Stimulated activated memory B cell treated with anti-CD40 and anti-IgM and Interleukin-4, amounts not matched to agents 10 μg/mL and 1 μg/mL and 100 μg/mL, for 72 hours (primary cell): Measurements from ENCODE around the gene ZNF563.
"Not testable (repeated sequence)": the region's sequence is repeated elsewhere in the genome, so short reads cannot be mapped to it uniquely, and the experiment has no call there.

Experiments used
- ATAC-seq: fragments of 150-1000 bp; cut with Tn5 transposase; 2 replicates; pipeline ENCODE4 v1.10.0; 2021
- H3K27ac Mint-ChIP-seq: one replicate; pipeline ENCODE4 v1.8.0; 2022; ENCODE audit warnings: mild to moderate bottlenecking, mixed read lengths
- H3K27me3 Mint-ChIP-seq: one replicate; pipeline ENCODE4 v1.8.0; 2022; ENCODE audit warnings: mixed read lengths
- H3K36me3 Mint-ChIP-seq: one replicate; pipeline ENCODE4 v1.8.0; 2022; ENCODE audit warnings: mixed read lengths
- H3K4me1 Mint-ChIP-seq: one replicate; pipeline ENCODE4 v1.8.0; 2022; ENCODE audit warnings: mixed read lengths
- H3K4me3 Mint-ChIP-seq: one replicate; pipeline ENCODE4 v1.8.0; 2022; ENCODE audit warnings: mild to moderate bottlenecking, moderate library complexity, mixed read lengths
- H3K9me3 Mint-ChIP-seq: one replicate; pipeline ENCODE4 v1.8.0; 2022; ENCODE audit warnings: mixed read lengths

The ZNF563 gene

GRCh38 chr19:12333162-12334159, at the start of gene ZNF563:
Gene ZNF563 (minus strand): TSS chr19:12333633. CDS start chr19:12333482, 151 bp downstream.
- Mint-ChIP-seq H3K4me1 (peaks cover 40% of the 10 kb centered on the region), H3K9me3 (no peaks in the 10 kb centered on the region), H3K36me3 (no peaks in the 10 kb centered on the region), H3K4me3 (peak within 1 kb of the TSS; percentile 98), H3K27me3 (no peaks in the 10 kb centered on the region), H3K27ac (peak within 1 kb of the TSS; percentile 97)
- ATAC-seq, result peak; percentile 97

- H3K9me3 Mint-ChIP-seq, result peaks cover 24% of the 10 kb centered on the region
- H3K27me3 Mint-ChIP-seq, result no peaks in the 10 kb centered on the region
- no peaks in the 10 kb centered on the region for H3K4me1 Mint-ChIP-seq
- H3K4me3 Mint-ChIP-seq, result no peak overlapping the region
- no peak overlapping the region for H3K27ac Mint-ChIP-seq
- peaks cover 70% of the 10 kb centered on the region for H3K36me3 Mint-ChIP-seq
- ATAC-seq, result no peak
Measured at GRCh38 chr19:12380444-12380737, 47.0 kb upstream of the ZNF563 start.

GRCh38 chr19:12379732-12380443, 46.5 kb upstream of the ZNF563 start:
- Mint-ChIP-seq H3K27me3 (no peaks in the 10 kb centered on the region), H3K27ac (no peak overlapping the region), H3K36me3 (peaks cover 69% of the 10 kb centered on the region)

GRCh38 chr19:12374026-12374425, 40.6 kb upstream of the ZNF563 start:
- Mint-ChIP-seq H3K4me1 (no peaks in the 10 kb centered on the region), H3K27ac (no peak overlapping the region), H3K4me3 (no peak overlapping the region), H3K36me3 (peaks cover 24% of the 10 kb centered on the region), H3K27me3 (no peaks in the 10 kb centered on the region), H3K9me3 (peaks cover 11% of the 10 kb centered on the region)
- ATAC-seq, result no peak

More at GRCh38 chr19:12379732-12380443, 46.5 kb upstream of the ZNF563 start:
- no peak overlapping the region for H3K4me3 Mint-ChIP-seq
- ATAC-seq, result no peak
- peaks cover 24% of the 10 kb centered on the region for H3K9me3 Mint-ChIP-seq
- H3K4me1 Mint-ChIP-seq, result no peaks in the 10 kb centered on the region

GRCh38 chr19:12365236-12366162, 32.1 kb upstream of the ZNF563 start, which contains the start of gene ZNF442:
Gene ZNF442 (minus strand): TSS chr19:12365683. CDS start chr19:12363631, 2,052 bp downstream.
- peak within 1 kb of the TSS; percentile 98 for H3K27ac Mint-ChIP-seq
- peak; percentile 99 for ATAC-seq
- peaks cover 36% of the 10 kb centered on the region for H3K4me1 Mint-ChIP-seq
- H3K27me3 Mint-ChIP-seq, result no peaks in the 10 kb centered on the region
- no peaks in the 10 kb centered on the region for H3K9me3 Mint-ChIP-seq
- H3K4me3 Mint-ChIP-seq, result peak within 1 kb of the TSS; percentile 99
- no peaks in the 10 kb centered on the region for H3K36me3 Mint-ChIP-seq

DNA sequence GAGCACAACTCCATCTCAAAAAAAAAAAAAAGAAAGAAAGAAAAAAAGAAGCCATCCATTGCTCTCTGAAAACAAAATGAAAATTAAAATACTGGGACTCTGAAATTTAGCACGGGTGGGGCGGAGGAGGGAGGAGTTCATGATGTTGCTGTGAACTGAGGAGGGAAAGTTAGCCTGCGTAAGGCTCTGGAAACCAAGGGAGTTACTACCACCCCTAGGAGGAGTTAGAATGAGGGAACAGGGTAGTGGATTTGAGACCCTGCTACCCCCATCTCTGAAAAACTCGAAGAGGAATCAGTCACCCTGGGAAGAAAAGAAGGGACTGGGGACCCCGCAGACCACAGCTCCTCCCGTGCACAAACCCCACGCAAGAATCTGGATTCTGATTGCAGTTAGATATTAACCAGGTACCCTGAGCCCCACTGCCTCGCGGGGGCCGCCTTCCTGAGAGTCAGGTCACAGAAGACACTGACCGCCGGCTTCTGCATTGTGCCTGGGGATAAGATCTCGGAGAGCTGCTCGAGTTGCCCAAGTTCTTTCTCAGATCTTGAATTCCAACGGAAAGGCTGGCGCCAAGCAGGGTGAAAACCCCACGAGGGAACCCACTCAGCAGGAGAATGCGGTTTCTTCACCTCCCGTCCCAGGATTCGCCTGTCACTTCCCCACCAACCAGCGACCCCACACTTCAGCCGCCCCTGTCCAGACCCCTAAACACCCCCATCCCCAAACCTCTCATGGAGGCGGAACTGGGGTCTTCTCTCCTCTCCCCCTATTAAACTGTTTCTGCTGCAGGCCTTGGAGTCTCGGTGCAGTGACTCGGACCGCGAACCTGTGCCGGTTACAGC, 31.2 kb upstream of the ZNF563 start:
- Mint-ChIP-seq H3K27ac (peak overlapping the region; percentile 98), H3K4me3 (peak overlapping the region; percentile 99), H3K27me3 (no peaks in the 10 kb centered on the region), H3K36me3 (no peaks in the 10 kb centered on the region), H3K9me3 (no peaks in the 10 kb centered on the region), H3K4me1 (peaks cover 36% of the 10 kb centered on the region)
- ATAC-seq, result no peak

- not testable (repeated sequence) for H3K27me3 Mint-ChIP-seq, ATAC-seq, H3K36me3 Mint-ChIP-seq
Measured at GRCh38 chr19:12362236-12362635, 28.8 kb upstream of the ZNF563 start.

DNA sequence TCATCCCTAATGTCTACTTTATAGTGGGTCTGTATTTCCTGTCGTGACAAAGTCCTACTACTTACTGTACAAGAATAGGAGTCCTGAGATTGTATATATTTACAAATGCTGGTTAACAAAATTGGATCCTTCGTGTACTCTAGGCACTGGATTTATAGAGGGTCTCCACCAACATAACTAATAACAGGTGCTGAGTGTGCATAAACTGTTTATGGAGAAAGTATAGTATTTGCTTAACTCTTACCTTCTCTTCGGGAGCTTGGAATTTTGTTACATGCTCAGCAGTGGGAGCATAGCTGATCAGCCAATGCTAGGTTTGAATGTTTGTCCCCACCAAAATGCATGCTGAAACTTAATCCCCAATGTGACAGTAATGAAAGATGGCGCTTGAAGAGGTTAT, 19.9 kb upstream of the ZNF563 start:
- Mint-ChIP-seq H3K27ac (no peak overlapping the region), H3K9me3 (peaks cover 28% of the 10 kb centered on the region), H3K27me3 (no peaks in the 10 kb centered on the region), H3K4me3 (no peak overlapping the region), H3K36me3 (peaks cover 65% of the 10 kb centered on the region), H3K4me1 (no peaks in the 10 kb centered on the region)
- no peak for ATAC-seq

More at GRCh38 chr19:12362236-12362635, 28.8 kb upstream of the ZNF563 start:
- H3K4me3 Mint-ChIP-seq, H3K27ac Mint-ChIP-seq, H3K9me3 Mint-ChIP-seq: not testable (repeated sequence)
- peaks cover 32% of the 10 kb centered on the region for H3K4me1 Mint-ChIP-seq

DNA sequence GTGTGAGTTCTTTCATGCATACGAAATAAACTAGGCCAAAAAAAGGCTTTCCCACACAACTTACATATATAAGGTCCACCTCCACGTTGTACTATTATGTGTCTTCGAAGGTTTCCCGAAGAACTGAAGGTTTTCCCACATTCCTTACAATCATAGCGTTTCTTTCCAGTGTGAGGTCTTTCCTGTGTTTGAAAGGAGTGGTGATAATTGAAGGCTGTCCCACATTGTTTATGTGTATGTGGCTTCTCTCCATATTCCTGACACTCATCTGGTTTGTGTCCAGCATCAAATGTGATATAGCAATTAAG, 17.4 kb upstream of the ZNF563 start:
- Mint-ChIP-seq H3K27me3 (no peaks in the 10 kb centered on the region), H3K4me1 (no peaks in the 10 kb centered on the region), H3K4me3 (no peak overlapping the region), H3K9me3 (peaks cover 33% of the 10 kb centered on the region), H3K36me3 (peaks cover 66% of the 10 kb centered on the region), H3K27ac (no peak overlapping the region)
- ATAC-seq, result no peak

GRCh38 chr19:12350185-12350889, 16.9 kb upstream of the ZNF563 start:
- Mint-ChIP-seq H3K36me3 (peaks cover 66% of the 10 kb centered on the region), H3K4me1 (no peaks in the 10 kb centered on the region), H3K27ac (no peak overlapping the region), H3K9me3 (peaks cover 36% of the 10 kb centered on the region), H3K27me3 (no peaks in the 10 kb centered on the region), H3K4me3 (no peak overlapping the region)
- ATAC-seq, result no peak

DNA sequence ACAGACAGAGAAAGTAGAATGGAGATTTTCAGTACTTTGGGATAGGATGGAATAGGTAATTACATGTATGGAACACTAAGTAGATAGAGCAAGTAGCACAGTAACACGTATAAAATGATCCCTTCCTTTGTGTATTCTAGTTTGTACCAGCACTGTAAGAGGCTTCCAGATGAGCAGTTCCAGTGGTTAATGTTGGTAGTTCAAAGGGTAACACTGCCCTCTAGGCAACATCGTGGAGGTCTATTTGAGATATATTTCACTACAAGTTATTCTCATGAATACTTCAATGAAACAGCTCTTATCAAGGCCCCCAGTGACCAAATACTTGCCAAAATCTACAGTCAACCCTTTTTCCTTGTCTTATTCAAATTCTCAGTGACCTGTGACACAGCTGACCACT, 13.5 kb upstream of the ZNF563 start:
- ATAC-seq, result no peak
- H3K9me3 Mint-ChIP-seq, result peaks cover 26% of the 10 kb centered on the region
- no peak overlapping the region for H3K4me3 Mint-ChIP-seq
- no peaks in the 10 kb centered on the region for H3K27me3 Mint-ChIP-seq
- no peak overlapping the region for H3K27ac Mint-ChIP-seq
- peaks cover 48% of the 10 kb centered on the region for H3K36me3 Mint-ChIP-seq
- H3K4me1 Mint-ChIP-seq, result no peaks in the 10 kb centered on the region

DNA sequence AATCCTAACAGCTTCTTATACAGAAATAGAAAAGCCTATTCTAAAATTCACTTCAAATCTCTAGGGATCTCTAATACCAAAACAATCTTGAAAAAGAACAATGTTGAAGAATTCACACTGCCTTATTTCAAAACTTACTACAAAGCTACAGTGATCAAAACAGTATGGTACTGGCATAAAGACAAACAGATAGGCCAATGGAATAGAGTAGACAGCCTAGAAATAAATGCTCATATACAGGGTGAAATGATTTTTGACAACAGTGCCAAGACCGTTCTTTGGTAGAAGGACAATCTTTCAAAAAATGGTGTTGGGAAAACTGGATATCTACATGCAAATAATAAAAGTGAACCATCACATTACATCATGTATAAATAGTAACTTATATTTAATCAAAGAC, 11.8 kb upstream of the ZNF563 start:
- no peaks in the 10 kb centered on the region for H3K27me3 Mint-ChIP-seq
- H3K4me3 Mint-ChIP-seq, result no peak overlapping the region
- no peak for ATAC-seq
- no peaks in the 10 kb centered on the region for H3K4me1 Mint-ChIP-seq
- H3K27ac Mint-ChIP-seq, result no peak overlapping the region
- peaks cover 24% of the 10 kb centered on the region for H3K9me3 Mint-ChIP-seq
- peaks cover 32% of the 10 kb centered on the region for H3K36me3 Mint-ChIP-seq

DNA sequence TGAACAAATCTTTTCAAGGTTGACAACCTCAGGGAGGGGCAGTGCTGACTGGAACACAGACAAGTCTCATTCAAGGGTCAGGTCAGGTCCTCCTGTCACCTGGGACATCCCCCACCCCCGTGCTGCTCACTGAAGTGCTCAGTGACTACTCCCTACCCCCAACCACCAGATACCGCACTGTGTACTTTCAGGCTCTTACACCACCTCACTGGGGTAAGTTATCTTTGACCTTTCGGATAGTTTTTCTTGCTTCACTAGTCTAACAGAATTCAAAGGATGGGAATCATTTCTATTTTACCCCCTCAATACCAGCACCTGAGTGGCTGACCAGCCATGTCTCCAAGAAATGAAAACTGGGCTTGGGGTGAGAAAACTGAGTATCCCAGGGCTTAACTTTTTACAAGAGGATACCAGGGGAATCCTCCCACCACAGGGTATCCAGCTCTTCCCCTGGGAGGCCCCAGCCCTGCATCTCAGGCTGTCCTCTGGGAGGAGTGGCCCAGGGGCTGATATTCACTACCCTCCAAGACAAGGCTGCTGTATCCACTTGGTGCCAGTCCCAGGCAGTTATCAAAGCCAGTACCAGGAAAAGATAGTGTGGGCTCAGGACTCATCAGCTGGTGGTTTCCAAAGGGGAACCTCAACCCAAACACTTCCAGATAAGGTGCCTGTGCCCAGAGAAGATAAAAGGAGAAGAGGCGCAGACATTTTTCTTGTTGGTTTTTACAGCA, 2.1 kb downstream of the ZNF563 start:
- H3K27ac Mint-ChIP-seq, result peak overlapping the region; percentile 97
- H3K27me3 Mint-ChIP-seq, result no peaks in the 10 kb centered on the region
- H3K4me3 Mint-ChIP-seq, result peak overlapping the region; percentile 98
- peak; percentile 89 for ATAC-seq
- H3K36me3 Mint-ChIP-seq, result peaks cover 5% of the 10 kb centered on the region
- H3K9me3 Mint-ChIP-seq, result no peaks in the 10 kb centered on the region
- H3K4me1 Mint-ChIP-seq, result peaks cover 46% of the 10 kb centered on the region
